ENCODE results near the gene ZHX3. TPM values are rescaled to one million over a fixed set of nuclear protein-coding genes. Genes with fewer than 3 reads are reported as not detected.
A peak's percentile ranks its signal among the peaks of the same experiment; 100 is the strongest.

Gene ZHX3
- total RNA-seq, 4 donors from 2014 or later = 89.3 to 173 (median 156) TPM

GRCh38 chr20:41286240-41286851, 31.2 kb downstream of the ZHX3 start:
- H3K27ac ChIP-seq (replicated peaks in 1 of 4) = peak overlapping the region in 1 of 4 donors; percentile 22
- H3K4me3 ChIP-seq = no peak overlapping the region
- peaks cover 0 to 41% (median 21%) of the 10 kb centered on the region in 4 donors for H3K4me1 ChIP-seq
- peaks cover 0 to 10% (median 0%) of the 10 kb centered on the region in 4 donors for H3K9me3 ChIP-seq
- no peak for TF ChIP-seq POLR2A (IDR thresholded peaks at IDR 0.05; ENCODE audit: low read depth)
- H3K36me3 ChIP-seq = no peaks in the 10 kb centered on the region
- H3K27me3 ChIP-seq = no peaks in the 10 kb centered on the region
- 99% methylated on average over 2 of the region's 2 CpGs for WGBS
- intact Hi-C loops (cut with DNase I) = no loop called here
- no peak for DNase-seq (ENCODE audit: extremely low spot score)

- intact Hi-C loops (cut with DNase I) = no loop called here
- H3K9me3 ChIP-seq = no peaks in the 10 kb centered on the region
- no peak for TF ChIP-seq EP300 (IDR thresholded peaks at IDR 0.05)
- no peaks in the 10 kb centered on the region for H3K36me3 ChIP-seq
- peaks cover 31 to 48% (median 39%) of the 10 kb centered on the region in 4 donors for H3K4me1 ChIP-seq
- no peak overlapping the region for H3K4me3 ChIP-seq
- no peaks in the 10 kb centered on the region for H3K27me3 ChIP-seq
- no peak overlapping the region for H3K27ac ChIP-seq (replicated peaks in 1 of 4)
- 47% methylated on average over 3 of the region's 3 CpGs for WGBS
- DNase-seq (ENCODE audit: extremely low spot score) = no peak
Observed at GRCh38 chr20:41279546-41280225, 37.8 kb downstream of the ZHX3 start.

- no peak for TF ChIP-seq EP300 (IDR thresholded peaks at IDR 0.05)
- WGBS = 74% methylated on average over 5 of the region's 5 CpGs
- Histone ChIP-seq H3K4me3 (no peak overlapping the region), H3K27ac (replicated peaks in 1 of 4) (no peak overlapping the region), H3K36me3 (no peaks in the 10 kb centered on the region), H3K27me3 (no peaks in the 10 kb centered on the region), H3K9me3 (no peaks in the 10 kb centered on the region), H3K4me1 (peaks cover 37 to 48% (median 43%) of the 10 kb centered on the region in 4 donors)
- DNase-seq (ENCODE audit: extremely low spot score) = no peak
- intact Hi-C loops (cut with DNase I) = no loop called here
Observed at GRCh38 chr20:41278936-41279335, 38.6 kb downstream of the ZHX3 start.

GRCh38 chr20:41277049-41277448, 40.5 kb downstream of the ZHX3 start:
- Histone ChIP-seq H3K27ac (replicated peaks in 1 of 4) (no peak overlapping the region), H3K36me3 (no peaks in the 10 kb centered on the region), H3K4me3 (no peak overlapping the region), H3K4me1 (peaks cover 39 to 53% (median 47%) of the 10 kb centered on the region in 4 donors), H3K9me3 (no peaks in the 10 kb centered on the region), H3K27me3 (no peaks in the 10 kb centered on the region)
- intact Hi-C loops (cut with DNase I) = no loop called here
- no peak for DNase-seq (ENCODE audit: extremely low spot score)
- no peak for TF ChIP-seq POLR2A (IDR thresholded peaks at IDR 0.05; ENCODE audit: low read depth)
- no peak for TF ChIP-seq POLR2AphosphoS5 (IDR thresholded peaks at IDR 0.05)
- no peak for TF ChIP-seq EP300 (IDR thresholded peaks at IDR 0.05)
- TF ChIP-seq CTCF (IDR thresholded peaks at IDR 0.05) = no peak
- WGBS = 93% methylated on average over 3 of the region's 3 CpGs

- H3K36me3 ChIP-seq = no peaks in the 10 kb centered on the region
- 77% methylated on average over 9 of the region's 9 CpGs for WGBS
- no peaks in the 10 kb centered on the region for H3K9me3 ChIP-seq
- intact Hi-C loops (cut with DNase I) = no loop called here
- peaks cover 39 to 60% (median 50%) of the 10 kb centered on the region in 4 donors for H3K4me1 ChIP-seq
- H3K4me3 ChIP-seq = no peak overlapping the region
- H3K27ac ChIP-seq (replicated peaks in 1 of 4) = peak overlapping the region in 3 of 4 donors; percentile 20 to 51 (median 21)
- H3K27me3 ChIP-seq = no peaks in the 10 kb centered on the region
- TF ChIP-seq CTCF (IDR thresholded peaks at IDR 0.05) (no peak), EP300 (IDR thresholded peaks at IDR 0.05) (no peak), POLR2A (IDR thresholded peaks at IDR 0.05; ENCODE audit: low read depth) (no peak), POLR2AphosphoS5 (IDR thresholded peaks at IDR 0.05) (no peak)
- no peak for DNase-seq (ENCODE audit: extremely low spot score)
Observed at GRCh38 chr20:41276317-41276751, 41.2 kb downstream of the ZHX3 start.

GRCh38 chr20:41275301-41275731, 42.2 kb downstream of the ZHX3 start:
- no peaks in the 10 kb centered on the region for H3K27me3 ChIP-seq
- WGBS = 83% methylated on average over 4 of the region's 4 CpGs
- TF ChIP-seq EP300 (IDR thresholded peaks at IDR 0.05) (no peak), POLR2AphosphoS5 (IDR thresholded peaks at IDR 0.05) (no peak), POLR2A (IDR thresholded peaks at IDR 0.05; ENCODE audit: low read depth) (no peak), CTCF (IDR thresholded peaks at IDR 0.05) (no peak)
- no peak overlapping the region for H3K4me3 ChIP-seq
- no peaks in the 10 kb centered on the region for H3K36me3 ChIP-seq
- peaks cover 40 to 66% (median 52%) of the 10 kb centered on the region in 4 donors for H3K4me1 ChIP-seq
- H3K27ac ChIP-seq (replicated peaks in 1 of 4) = no peak overlapping the region
- intact Hi-C loops (cut with DNase I) = no loop called here
- no peaks in the 10 kb centered on the region for H3K9me3 ChIP-seq
- DNase-seq (ENCODE audit: extremely low spot score) = no peak

All from esophagus muscularis mucosa (tissue), 4 donors.